ENCODE data around the gene IPO13. TPM values are rescaled to one million over a fixed set of nuclear protein-coding genes. Genes with fewer than 3 reads are reported as not detected.

The IPO13 gene
- total RNA-seq, 4 donors from 2014 or later, result 81.9 to 171 (median 105) TPM

- TF ChIP-seq POLR2A (IDR thresholded peaks at IDR 0.05) (no peak), CTCF (IDR thresholded peaks at IDR 0.05 in 4 of 5, conservative IDR thresholded peaks at IDR 0.05 in 1 of 5) (no peak)
- in situ Hi-C loops (cut with MboI; ENCODE audit: low sequenced_read_pairs in 4 of 4) (no loop called here), intact Hi-C loops (cut with DNase I; ENCODE audit: low total_unique reads) (no loop called here)
- no peak overlapping the region for H3K27ac ChIP-seq
- DNase-seq (no peak), ATAC-seq (no peak)
- H3K4me1 ChIP-seq, result no peaks in the 10 kb centered on the region
- no peaks in the 10 kb centered on the region for H3K9me3 ChIP-seq
- H3K36me3 ChIP-seq, result no peaks in the 10 kb centered on the region
- H3K4me3 ChIP-seq, result no peak overlapping the region
- no peaks in the 10 kb centered on the region for H3K27me3 ChIP-seq
Observed at GRCh38 chr1:44010935-44011471, 64.3 kb downstream of the IPO13 start.

GRCh38 chr1:44012404-44012803 is 65.7 kb downstream of the IPO13 start:
- Histone ChIP-seq H3K4me1 (no peaks in the 10 kb centered on the region), H3K4me3 (no peak overlapping the region), H3K27me3 (no peaks in the 10 kb centered on the region), H3K9me3 (no peaks in the 10 kb centered on the region), H3K36me3 (no peaks in the 10 kb centered on the region), H3K27ac (no peak overlapping the region)
- intact Hi-C loops (cut with DNase I; ENCODE audit: low total_unique reads) (no loop called here), in situ Hi-C loops (cut with MboI; ENCODE audit: low sequenced_read_pairs in 4 of 4) (no loop called here)
- no peak for DNase-seq
- ATAC-seq, result no peak
- TF ChIP-seq POLR2A (IDR thresholded peaks at IDR 0.05) (no peak), CTCF (IDR thresholded peaks at IDR 0.05 in 4 of 5, conservative IDR thresholded peaks at IDR 0.05 in 1 of 5) (no peak)

DNA sequence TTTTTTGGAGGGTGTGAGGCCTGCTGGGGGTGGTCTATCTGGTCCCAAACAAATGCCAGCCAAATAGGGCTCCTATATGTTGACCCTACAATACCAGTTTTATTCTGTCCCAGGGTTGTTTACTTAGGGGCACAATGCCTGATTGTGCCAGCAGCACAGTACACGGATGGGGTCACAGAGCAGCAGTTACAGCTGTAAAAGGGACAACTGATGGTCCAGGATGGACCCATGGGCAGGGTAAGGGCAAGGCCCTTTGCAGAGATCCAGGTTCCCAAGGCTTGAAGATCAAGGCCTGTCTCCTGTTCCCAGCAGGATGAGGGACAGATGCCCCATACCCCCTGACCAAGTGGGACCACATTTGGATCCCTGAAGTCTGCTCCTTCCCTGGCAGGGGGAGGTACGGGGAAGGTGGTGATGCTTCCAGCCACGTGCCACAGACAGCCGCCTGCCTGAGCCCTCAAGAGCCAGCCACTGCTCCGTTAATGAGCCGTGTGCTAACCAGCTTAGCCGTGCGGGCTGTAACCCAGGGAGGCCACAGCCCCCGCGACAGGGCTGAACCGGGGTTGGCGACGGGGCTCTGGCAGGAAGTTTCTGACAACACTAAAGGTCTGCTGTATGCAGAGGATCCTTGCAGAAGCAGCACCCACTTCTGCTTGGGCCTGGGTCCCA is 66.3 kb downstream of the IPO13 start:
- DNase-seq (no peak), ATAC-seq (no peak)
- no peak overlapping the region for H3K27ac ChIP-seq
- no peak for TF ChIP-seq CTCF (IDR thresholded peaks at IDR 0.05 in 4 of 5, conservative IDR thresholded peaks at IDR 0.05 in 1 of 5)
- no peak for TF ChIP-seq POLR2A (IDR thresholded peaks at IDR 0.05)
- no peaks in the 10 kb centered on the region for H3K4me1 ChIP-seq
- H3K27me3 ChIP-seq, result no peaks in the 10 kb centered on the region
- intact Hi-C loops (cut with DNase I; ENCODE audit: low total_unique reads) (no loop called here), in situ Hi-C loops (cut with MboI; ENCODE audit: low sequenced_read_pairs in 4 of 4) (no loop called here)
- no peaks in the 10 kb centered on the region for H3K9me3 ChIP-seq
- no peak overlapping the region for H3K4me3 ChIP-seq
- H3K36me3 ChIP-seq, result no peaks in the 10 kb centered on the region

- in situ Hi-C loops (cut with MboI; ENCODE audit: low sequenced_read_pairs in 4 of 4), result no loop called here
- H3K9me3 ChIP-seq, result no peaks in the 10 kb centered on the region
- no peaks in the 10 kb centered on the region for H3K4me1 ChIP-seq
- no peak overlapping the region for H3K27ac ChIP-seq
- no peak for ATAC-seq
- no peaks in the 10 kb centered on the region for H3K27me3 ChIP-seq
- TF ChIP-seq CTCF (IDR thresholded peaks at IDR 0.05 in 4 of 5, conservative IDR thresholded peaks at IDR 0.05 in 1 of 5) (no peak), POLR2A (IDR thresholded peaks at IDR 0.05) (no peak)
- intact Hi-C loops (cut with DNase I; ENCODE audit: low total_unique reads), result no loop called here
- H3K36me3 ChIP-seq, result no peaks in the 10 kb centered on the region
- no peak for DNase-seq
- no peak overlapping the region for H3K4me3 ChIP-seq
Observed at GRCh38 chr1:44013949-44014348, 67.2 kb downstream of the IPO13 start.

Data from gastrocnemius medialis (tissue), 4 donors.